ENCODE results near the gene FOXE1.

The FOXE1 gene

GRCh38 chr9:97866848-97867247, 13.8 kb downstream of the FOXE1 start:
- DNase-seq = no peak

DNA sequence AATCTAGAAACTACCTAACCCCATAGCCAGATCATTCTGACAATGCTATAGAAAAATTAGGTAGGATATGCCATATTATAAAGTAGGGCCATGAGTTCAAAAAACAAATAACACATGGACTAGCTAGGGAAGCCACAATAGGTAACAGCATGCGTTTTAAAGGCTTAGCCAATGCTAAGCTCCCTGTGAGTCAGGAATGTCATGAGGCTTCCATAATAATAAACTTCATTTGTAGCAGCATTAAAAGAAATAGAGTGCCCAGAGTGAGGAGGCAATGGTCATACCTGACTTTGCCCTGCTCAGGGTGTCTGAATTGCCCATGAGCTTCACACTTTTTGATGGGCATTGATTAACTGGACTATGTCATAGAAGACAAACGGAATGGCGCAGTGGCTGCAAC, 15.8 kb downstream of the FOXE1 start:
- DNase-seq = no peak

DNA sequence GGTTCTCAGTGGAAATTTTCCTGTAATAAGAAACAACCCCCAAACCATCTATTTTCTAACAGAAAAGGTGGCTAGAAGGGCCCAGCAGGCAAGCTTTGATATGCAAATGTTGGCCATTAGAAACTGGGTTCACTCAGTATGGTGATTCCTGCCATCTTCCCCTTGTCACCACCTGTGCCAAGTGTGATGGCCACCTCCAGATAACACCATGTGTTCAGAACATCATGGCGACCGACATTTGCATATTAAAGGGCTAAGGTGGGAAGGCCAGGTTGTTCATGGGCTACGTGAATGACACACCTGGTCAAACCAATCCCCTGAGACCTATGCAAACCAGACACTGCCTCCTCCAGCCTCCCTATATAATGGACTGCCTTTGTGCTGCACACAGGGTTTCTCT, 20.4 kb downstream of the FOXE1 start:
- DNase-seq = no peak

DNA sequence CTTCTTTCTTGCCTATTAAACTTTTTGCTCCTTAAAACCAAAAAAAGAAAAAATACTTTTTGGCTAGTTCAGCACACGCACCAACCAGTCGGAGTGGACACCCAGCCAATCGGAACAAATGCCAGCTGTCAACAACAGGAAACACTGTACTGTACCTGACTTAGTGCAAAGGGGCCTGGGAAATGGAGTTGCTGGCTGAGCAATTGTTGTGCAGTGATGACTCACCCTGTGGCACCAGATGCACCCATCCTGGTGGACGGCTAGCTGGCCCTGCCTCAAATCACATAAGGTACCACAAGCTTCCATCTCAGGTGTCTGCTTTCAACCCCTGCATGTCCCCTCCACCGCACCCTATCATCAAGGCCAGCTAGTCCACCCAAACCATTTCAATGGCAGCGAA, 20.9 kb downstream of the FOXE1 start:
- DNase-seq = no peak

- no peak for DNase-seq
Measured at GRCh38 chr9:97874624-97875023, 21.6 kb downstream of the FOXE1 start.

- no peak for DNase-seq
Measured at GRCh38 chr9:97875111-97875510, 22.1 kb downstream of the FOXE1 start.

DNA sequence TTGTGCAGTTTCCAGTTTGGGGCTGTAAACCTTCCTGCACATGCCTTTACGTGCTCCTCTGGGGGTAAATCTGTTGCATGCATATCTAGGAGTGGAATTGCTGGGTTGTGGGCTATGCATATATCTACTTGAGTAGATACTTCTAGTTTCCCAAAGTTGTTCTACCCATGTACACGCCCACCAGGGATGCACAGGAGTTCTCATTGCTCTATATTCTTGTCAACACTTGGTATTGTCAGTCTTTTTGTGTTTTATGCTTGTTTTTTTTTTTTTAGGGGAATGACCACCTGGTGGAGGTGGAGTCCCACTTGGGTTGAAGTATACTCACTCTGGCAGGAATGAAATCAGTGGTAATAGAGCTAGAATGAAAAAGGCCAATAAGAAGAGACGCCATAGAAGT, 23.0 kb downstream of the FOXE1 start:
- DNase-seq = no peak

GRCh38 chr9:97880336-97880735, 27.3 kb downstream of the FOXE1 start:
- DNase-seq = no peak

DNA sequence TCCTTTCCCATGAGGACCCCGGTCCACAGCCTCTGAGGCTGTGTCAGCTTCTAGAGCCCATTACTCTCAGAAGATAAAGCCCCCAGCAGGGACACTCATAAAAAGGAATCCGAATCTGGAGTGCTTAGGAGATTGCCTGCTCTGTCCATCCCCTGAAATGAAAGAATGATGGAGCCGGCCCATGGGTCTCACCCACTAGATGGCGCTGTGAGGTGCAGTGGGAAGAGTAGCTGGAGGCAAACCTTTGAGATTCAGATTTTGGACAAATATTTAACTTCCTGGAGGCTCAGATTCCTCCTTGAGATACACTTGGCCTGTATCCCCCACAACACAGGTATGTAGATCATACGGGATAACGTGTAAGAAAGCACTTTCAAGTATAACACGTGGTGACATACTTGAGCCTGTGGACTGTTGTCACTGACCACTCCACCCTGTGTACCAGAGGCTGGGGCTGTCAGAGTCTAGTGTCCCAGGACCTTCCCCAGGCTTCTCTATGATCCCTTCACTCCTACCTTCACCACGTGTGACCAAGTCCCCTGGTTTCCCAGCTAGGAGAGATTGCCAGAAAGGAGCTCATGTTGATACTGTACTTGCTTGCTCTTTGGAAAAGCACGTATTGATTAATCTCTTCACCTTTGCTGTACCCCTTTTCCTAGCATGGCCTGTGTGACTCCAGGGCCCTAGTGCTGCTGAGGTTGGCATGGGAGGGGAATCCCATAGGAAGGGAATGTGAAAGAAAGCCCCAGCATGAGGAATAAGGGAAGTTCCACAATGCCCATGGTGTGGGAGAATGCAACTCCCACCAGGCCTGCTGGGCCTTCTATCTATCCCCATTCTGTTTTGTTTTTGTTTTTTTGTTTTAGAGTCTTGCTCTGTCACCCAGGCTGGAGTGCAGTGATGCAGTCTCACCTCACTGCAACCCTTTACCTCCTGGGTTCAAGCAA, 37.2 kb downstream of the FOXE1 start:
- peak; percentile 68 for DNase-seq

DNA sequence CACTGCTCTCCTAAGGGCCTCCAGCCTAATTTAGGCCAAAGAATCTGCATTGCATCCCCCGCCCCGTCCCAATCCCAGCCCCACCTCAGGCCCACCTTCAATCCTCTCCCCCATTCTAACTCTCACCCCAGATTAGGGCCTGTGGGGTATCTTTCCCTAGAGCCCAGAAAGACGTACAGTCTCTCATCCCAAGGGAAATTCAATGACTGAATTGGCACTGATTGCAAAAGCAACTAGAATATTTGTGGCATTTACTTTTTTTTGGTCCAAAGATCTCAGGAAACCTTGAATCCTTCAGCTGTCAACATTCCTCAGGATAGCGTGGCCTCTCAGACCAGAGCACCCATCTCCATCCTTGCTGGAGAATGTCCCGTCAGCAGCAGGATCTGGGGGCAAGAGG, 38.7 kb downstream of the FOXE1 start:
- no peak for DNase-seq

- DNase-seq = no peak
Measured at GRCh38 chr9:97892421-97892820, 39.4 kb downstream of the FOXE1 start.

DNA sequence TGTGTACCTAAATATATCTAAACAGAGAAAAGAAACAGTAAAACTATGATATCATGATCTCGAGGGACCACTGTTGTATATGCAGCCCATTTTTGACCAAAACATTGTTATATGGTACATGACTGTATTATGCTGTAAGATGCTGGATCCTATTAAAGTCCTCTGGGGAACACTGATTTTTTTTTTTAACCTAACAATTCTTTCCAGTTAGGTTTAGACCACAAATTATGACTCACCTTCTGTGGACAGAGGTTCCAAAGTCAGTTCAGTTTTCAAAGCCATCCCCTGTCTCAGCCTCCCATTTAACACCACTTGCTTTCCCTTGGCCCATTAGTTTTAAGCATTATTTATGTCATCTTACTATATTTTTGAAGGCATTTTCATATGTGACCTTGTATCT, 42.2 kb downstream of the FOXE1 start:
- DNase-seq = no peak

GRCh38 chr9:97895695-97896332, 42.8 kb downstream of the FOXE1 start:
- DNase-seq = no peak

- no peak for DNase-seq
Measured at GRCh38 chr9:97900103-97900737, 47.2 kb downstream of the FOXE1 start.

DNA sequence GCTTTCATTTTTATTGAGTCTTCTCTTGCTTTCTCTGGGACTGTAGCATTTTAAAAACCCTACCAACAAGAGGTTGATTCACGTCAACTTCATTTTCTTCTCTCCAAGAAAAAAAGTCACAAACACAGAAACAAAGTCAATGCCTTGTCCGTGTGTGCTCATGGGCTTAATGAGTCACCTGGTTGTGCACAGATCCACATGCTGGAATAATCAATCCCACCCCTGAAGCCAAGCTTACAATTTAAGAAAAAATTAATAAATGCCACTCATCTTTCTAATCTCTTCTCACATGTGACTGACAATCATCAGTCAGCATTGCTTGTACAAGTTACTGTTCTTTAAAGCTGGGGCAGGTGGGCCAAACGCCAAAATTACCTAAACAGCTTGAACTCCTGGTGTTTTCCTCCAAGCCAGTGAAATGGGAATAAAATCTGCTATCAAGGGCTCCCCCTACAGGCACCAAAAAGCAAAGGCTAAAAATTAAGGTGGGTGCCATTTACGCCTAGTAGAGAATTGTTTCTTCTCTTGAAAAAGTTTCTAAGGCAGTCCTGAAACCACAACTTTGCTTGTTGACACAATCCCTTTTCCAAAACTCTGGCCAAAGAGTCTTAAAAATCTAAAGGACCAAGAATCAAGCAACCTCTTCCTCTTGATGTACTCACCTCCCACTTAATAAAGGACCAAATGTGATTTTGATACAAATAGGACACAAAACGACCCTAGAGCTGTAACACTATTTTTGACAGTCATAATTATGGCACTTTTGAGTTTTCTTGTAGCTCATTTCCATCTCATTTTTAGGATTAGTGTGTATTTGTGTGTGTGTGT, 47.9 kb downstream of the FOXE1 start:
- DNase-seq = no peak

- no peak for DNase-seq
Measured at GRCh38 chr9:97903177-97903576, 50.2 kb downstream of the FOXE1 start.

- peak; percentile 53 for DNase-seq
Measured at GRCh38 chr9:97904725-97905124, 51.7 kb downstream of the FOXE1 start.

DNA sequence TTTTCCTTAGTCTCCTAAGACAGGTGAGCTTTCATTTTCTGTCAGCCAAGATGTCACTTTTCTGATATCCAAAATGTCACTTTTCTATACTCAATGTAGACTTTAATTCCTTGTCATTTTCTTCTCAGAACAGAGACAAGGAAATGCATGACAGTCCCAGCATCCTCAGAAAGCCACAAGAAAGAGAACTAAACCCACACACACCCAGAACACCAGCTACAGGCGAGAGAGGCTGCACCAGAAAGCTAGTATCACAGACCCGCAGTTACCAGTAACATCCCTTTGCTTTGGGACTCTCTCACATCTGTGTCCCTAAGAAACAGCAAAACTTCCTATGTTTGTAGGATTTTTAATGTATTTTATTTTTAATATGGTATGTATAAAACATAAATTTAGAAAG, 52.2 kb downstream of the FOXE1 start:
- peak; percentile 38 for DNase-seq

Measured in activated naive CD4-positive, alpha-beta T cell treated with Interleukin-2 at 50 U/mL for 16 hours (primary cell).